Activated CD4-positive, alpha-beta T cell treated with anti-CD3 and anti-CD28 coated beads, Interleukin-2, amount 10 ng/mL, durations not matched to agents 7 days and 5 days (primary cell): ENCODE data around the gene IGFLR1. TPM values are rescaled to one million over a fixed set of nuclear protein-coding genes. Genes with fewer than 3 reads are reported as not detected.

Source experiments
- CTCF ChIA-PET: fragments of 350-600 bp; sonication (Branson Sonifier 250); formaldehyde crosslinking; loops from one replicate; lab custom pipeline; 2021; ENCODE audit warnings: antibody characterized with exemption; lab: Charles Lee
- POLR2A ChIA-PET: fragments of 350-600 bp; sonication (Branson Sonifier 250); formaldehyde crosslinking; loops from one replicate; lab custom pipeline; 2021; ENCODE audit warnings: antibody characterized with exemption; lab: Charles Lee
- DNase-seq: peaks from one replicate; pipeline ENCODE4 v3.0.0-alpha.2; 2020
- H3K27ac Mint-ChIP-seq: one replicate; pipeline ENCODE4 v1.8.0; 2021; ENCODE audit warnings: mild to moderate bottlenecking, moderate library complexity, mixed read lengths
- H3K27me3 Mint-ChIP-seq: one replicate; pipeline ENCODE4 v1.8.0; 2021; ENCODE audit warnings: mixed read lengths
- H3K36me3 Mint-ChIP-seq: one replicate; pipeline ENCODE4 v1.8.0; 2021; ENCODE audit warnings: low read depth, mixed read lengths
- H3K4me1 Mint-ChIP-seq: one replicate; pipeline ENCODE4 v1.8.0; 2021; ENCODE audit warnings: mixed read lengths
- H3K4me3 Mint-ChIP-seq: one replicate; pipeline ENCODE4 v1.8.0; 2021; ENCODE audit warnings: mild to moderate bottlenecking, moderate library complexity, mixed read lengths
- H3K9me3 Mint-ChIP-seq: one replicate; pipeline ENCODE4 v1.8.0; 2021; ENCODE audit warnings: mixed read lengths
- total RNA-seq, 2 experiments: library from RNA; stranded (reverse); gene quantifications; one replicate each; pipeline ENCODE4 v1.2.3, GENCODE V29; 2021

Gene IGFLR1
- total RNA-seq, 2 experiments from 2014 or later, result 53.7 to 54.6 TPM

DNA sequence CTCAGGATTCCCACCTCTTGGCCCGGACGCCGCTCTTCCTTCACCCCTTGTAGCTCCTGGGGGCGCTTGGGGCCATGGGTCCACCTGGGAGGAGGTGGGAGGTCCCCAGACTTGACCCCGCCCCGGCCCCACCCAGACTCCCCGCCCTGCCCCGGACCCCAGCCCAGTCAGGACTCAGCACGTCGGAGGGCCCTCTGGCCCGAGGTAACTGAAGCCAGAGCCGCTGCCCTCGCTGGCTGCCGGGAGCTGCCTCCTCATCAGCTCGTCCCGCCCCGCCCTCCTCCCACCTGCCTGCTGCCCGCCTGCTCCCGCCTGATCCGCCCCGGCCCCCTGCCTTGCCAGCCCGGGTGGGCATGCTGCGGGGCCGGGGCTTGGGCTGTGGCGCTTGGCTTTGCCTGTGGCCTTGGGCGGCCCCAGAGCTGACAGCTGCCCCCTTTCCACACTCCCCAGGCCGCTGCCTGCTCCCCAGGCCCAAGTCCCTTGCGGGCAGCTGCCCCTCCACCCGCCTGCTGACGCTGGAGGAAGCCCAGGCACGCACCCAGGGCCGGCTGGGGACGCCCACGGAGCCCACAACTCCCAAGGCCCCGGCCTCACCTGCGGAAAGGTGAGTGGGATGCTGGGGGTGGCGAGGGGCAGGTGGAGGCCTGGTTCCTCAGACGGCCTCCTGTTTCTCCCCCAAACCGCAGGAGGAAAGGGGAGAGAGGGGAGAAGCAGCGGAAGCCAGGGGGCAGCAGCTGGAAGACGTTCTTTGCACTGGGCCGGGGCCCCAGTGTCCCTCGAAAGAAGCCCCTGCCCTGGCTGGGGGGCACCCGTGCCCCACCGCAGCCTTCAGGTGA lies 42.5 kb upstream of the IGFLR1 start:
- Mint-ChIP-seq H3K27me3 (no peaks in the 10 kb centered on the region), H3K9me3 (no peaks in the 10 kb centered on the region), H3K36me3 (peaks cover 17% of the 10 kb centered on the region), H3K4me3 (no peak overlapping the region), H3K27ac (no peak overlapping the region), H3K4me1 (no peaks in the 10 kb centered on the region)
- POLR2A ChIA-PET, result no interaction called here
- CTCF ChIA-PET, result no interaction called here
- no peak for DNase-seq

DNA sequence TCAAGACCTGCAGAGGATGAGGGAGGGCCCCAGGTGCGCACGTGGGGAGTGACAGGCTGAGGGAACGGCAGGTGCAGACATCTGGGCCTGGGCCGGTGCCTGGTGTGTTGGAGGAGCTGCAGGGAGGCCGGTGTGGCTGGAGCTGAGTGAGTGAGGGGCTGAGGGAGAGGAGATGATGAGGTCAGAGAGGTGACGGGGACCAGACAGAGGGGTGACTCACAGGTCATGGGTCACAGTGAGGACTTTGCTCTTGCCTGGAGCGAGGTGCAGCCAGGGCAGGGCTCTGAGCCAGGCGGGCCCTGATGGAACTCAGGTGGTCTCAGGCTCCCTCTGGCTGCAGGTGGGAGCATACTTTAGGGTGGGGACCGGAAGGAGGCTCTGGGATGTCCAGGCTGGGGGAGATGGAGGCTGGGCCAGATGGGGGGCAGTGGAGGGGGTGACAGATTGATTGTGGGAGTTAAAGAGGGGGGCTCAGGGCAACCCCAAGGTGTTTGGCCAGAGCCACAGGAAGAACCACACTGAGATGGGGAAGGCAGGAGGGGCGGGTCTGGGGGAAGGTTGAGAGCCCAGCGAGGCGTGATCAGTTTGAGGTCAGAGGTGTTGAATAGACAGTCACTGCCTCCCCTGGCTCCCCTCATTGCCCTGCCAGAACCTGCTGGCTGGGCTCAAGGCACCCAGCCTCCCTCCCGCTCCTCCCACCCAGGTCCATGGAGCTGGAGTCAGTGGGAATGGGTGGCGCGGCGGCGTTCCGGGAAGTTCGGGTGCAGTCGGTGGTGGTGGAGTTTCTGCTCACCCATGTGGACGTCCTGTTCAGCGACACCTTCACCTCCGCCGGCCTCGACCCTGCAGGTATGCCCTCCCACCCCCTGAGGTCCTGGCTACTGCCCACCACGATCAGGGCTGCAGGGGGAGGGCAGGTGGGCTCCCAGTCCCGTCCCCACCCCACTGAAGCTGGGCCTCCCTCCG lies 41.5 kb upstream of the IGFLR1 start:
- H3K4me3 Mint-ChIP-seq, result no peak overlapping the region
- no peak for DNase-seq

DNA sequence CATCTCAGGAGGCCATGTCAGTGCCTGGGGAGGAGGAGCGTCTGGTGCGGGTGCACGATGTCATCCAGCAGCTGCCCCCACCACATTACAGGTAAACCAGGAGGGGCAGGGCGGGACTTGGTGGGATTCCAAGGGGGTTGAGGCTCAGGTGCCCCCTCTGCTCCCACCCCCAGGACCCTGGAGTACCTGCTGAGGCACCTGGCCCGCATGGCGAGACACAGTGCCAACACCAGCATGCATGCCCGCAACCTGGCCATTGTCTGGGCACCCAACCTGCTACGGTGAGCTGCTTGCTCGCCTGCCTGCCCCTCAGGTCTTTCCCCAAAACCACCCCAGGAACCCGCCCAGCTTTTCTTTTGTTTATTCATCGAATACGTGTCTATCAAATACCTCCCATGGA lies 40.3 kb upstream of the IGFLR1 start:
- H3K27me3 Mint-ChIP-seq, result no peaks in the 10 kb centered on the region
- H3K4me1 Mint-ChIP-seq, result peaks cover 7% of the 10 kb centered on the region
- peaks cover 28% of the 10 kb centered on the region for H3K36me3 Mint-ChIP-seq
- ChIA-PET CTCF (interaction anchor here (0.6 kb wide), 1 partner anchor 19 kb away, joined by 3 read pairs; no protein-coding TSS in a partner anchor), POLR2A (no interaction called here)
- H3K27ac Mint-ChIP-seq, result peak overlapping the region; percentile 54
- H3K4me3 Mint-ChIP-seq, result no peak overlapping the region
- no peak for DNase-seq
- H3K9me3 Mint-ChIP-seq, result no peaks in the 10 kb centered on the region

More for the DNA sequence above, 41.5 kb upstream of the IGFLR1 start:
- POLR2A ChIA-PET, result no interaction called here
- H3K27me3 Mint-ChIP-seq, result no peaks in the 10 kb centered on the region
- peaks cover 2% of the 10 kb centered on the region for H3K4me1 Mint-ChIP-seq
- CTCF ChIA-PET, result no interaction called here
- H3K27ac Mint-ChIP-seq, result no peak overlapping the region
- no peaks in the 10 kb centered on the region for H3K9me3 Mint-ChIP-seq
- peaks cover 23% of the 10 kb centered on the region for H3K36me3 Mint-ChIP-seq

DNA sequence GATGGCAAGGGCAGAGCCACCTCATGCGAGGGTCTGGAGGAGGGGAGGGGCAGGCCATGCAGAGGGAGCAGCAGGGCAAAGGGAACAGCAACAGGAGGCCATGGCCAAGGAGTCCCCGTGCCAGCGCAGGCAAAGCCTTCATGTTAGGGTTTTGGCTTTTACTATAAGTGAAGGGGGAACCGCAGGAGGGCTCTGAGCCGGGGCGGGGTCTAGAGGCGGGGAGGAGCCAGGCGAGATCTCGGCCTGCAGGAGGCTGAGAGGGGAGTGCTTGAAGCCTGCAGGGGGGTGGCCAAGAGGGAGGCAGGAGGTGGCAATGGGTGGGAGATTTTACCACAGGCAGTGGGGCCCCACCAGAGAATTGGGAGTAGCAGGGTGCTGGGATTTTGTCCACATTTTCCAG lies 39.4 kb upstream of the IGFLR1 start:
- no peaks in the 10 kb centered on the region for H3K27me3 Mint-ChIP-seq
- no peaks in the 10 kb centered on the region for H3K9me3 Mint-ChIP-seq
- DNase-seq, result no peak
- peaks cover 11% of the 10 kb centered on the region for H3K4me1 Mint-ChIP-seq
- peaks cover 28% of the 10 kb centered on the region for H3K36me3 Mint-ChIP-seq
- no peak overlapping the region for H3K27ac Mint-ChIP-seq
- ChIA-PET CTCF (no interaction called here), POLR2A (no interaction called here)
- no peak overlapping the region for H3K4me3 Mint-ChIP-seq

DNA sequence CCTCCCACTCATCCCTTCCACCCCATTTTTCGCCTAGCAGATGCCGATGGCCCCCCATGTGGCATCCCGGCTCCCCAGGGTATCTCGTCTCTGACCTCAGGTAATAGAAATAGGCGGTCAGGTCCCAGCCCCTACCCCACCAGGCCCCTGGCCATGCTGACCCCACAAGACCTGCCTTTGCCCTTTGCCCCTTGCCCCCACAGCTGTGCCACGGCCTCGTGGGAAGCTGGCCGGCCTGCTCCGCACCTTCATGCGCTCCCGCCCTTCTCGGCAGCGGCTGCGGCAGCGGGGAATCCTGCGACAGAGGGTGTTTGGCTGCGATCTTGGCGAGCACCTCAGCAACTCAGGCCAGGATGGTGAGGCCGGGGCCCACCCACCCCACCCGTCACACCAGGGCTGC lies 38.5 kb upstream of the IGFLR1 start:
- H3K4me1 Mint-ChIP-seq, result peaks cover 20% of the 10 kb centered on the region
- no peak overlapping the region for H3K27ac Mint-ChIP-seq
- ChIA-PET CTCF (interaction anchor here (0.6 kb wide), 1 partner anchor 46 kb away, joined by 3 read pairs; no protein-coding TSS in a partner anchor), POLR2A (no interaction called here)
- no peak for DNase-seq
- no peaks in the 10 kb centered on the region for H3K27me3 Mint-ChIP-seq
- peaks cover 28% of the 10 kb centered on the region for H3K36me3 Mint-ChIP-seq
- H3K9me3 Mint-ChIP-seq, result no peaks in the 10 kb centered on the region
- no peak overlapping the region for H3K4me3 Mint-ChIP-seq

DNA sequence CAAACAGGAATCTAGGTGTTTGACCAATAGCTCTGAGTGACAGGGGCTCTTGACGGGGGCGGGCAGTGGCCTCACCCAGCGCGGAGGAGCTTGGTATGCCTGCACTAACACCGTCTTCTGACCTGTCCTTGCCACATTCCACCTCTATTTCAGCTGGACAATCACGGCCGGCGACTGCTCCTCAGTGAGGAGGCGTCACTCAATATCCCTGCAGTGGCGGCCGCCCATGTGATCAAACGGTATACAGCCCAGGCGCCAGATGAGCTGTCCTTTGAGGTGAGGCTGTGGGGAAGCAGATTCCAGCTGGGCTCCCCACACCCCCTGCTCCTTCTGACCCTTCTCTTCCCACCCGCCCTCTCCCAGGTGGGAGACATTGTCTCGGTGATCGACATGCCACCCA lies 37.8 kb upstream of the IGFLR1 start:
- ChIA-PET POLR2A (no interaction called here), CTCF (interaction anchor here (0.6 to 1.0 kb wide), 3 partner anchors 9 to 47 kb away, joined by 3 to 5 read pairs (median 3); no protein-coding TSS in a partner anchor)
- Mint-ChIP-seq H3K36me3 (peaks cover 28% of the 10 kb centered on the region), H3K4me1 (peaks cover 21% of the 10 kb centered on the region), H3K9me3 (no peaks in the 10 kb centered on the region), H3K27me3 (no peaks in the 10 kb centered on the region), H3K27ac (no peak overlapping the region), H3K4me3 (no peak overlapping the region)
- no peak for DNase-seq

DNA sequence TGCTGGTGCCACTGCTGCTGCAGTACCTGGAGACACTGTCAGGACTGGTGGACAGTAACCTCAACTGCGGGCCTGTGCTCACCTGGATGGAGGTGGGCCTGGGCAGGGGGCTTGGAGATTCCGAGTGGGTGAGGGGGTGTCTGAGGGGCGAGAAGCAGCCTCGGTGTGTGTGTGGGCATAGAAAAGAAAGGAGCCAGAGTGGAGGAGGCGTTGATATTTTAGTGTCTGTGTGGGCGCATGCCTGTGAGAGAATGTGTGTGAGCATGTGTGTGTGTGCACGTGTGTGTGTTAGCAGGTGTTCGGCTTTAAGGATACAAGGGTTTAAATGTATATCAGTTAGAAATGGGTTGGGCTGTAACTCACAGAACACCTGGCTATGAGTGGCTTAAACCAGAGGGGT lies 36.8 kb upstream of the IGFLR1 start:
- ChIA-PET CTCF (no interaction called here), POLR2A (no interaction called here)
- Mint-ChIP-seq H3K27ac (no peak overlapping the region), H3K4me1 (peaks cover 31% of the 10 kb centered on the region), H3K4me3 (no peak overlapping the region), H3K9me3 (no peaks in the 10 kb centered on the region), H3K36me3 (peaks cover 28% of the 10 kb centered on the region), H3K27me3 (no peaks in the 10 kb centered on the region)
- no peak for DNase-seq

DNA sequence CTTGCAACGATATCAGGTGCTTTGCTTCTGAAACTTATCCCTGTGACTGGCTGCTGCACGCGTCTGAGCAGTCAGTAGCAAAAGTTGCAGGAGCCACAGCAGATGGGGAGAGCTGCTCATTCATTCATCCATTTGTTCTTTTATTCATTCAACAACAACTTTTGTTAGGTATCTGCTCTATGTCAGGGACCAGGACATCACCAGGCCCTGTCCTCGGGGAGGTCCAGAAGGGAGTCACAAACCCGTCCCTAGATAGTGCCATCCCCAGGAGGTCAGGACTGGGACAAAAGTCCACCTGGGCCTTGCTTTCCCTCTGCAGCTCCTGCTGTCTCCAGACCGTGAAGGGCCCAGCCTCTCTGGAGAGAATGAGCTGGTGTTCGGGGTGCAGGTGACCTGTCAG lies 35.7 kb upstream of the IGFLR1 start:
- peaks cover 28% of the 10 kb centered on the region for H3K36me3 Mint-ChIP-seq
- H3K27ac Mint-ChIP-seq, result no peak overlapping the region
- H3K9me3 Mint-ChIP-seq, result no peaks in the 10 kb centered on the region
- DNase-seq, result no peak
- H3K4me3 Mint-ChIP-seq, result no peak overlapping the region
- peaks cover 31% of the 10 kb centered on the region for H3K4me1 Mint-ChIP-seq
- POLR2A ChIA-PET, result no interaction called here
- CTCF ChIA-PET, result interaction anchor here (1.1 to 1.5 kb wide), 2 partner anchors 15 to 30 kb away, joined by 3 to 4 read pairs; partner anchors contain the start of gene LIN37
- no peaks in the 10 kb centered on the region for H3K27me3 Mint-ChIP-seq

DNA sequence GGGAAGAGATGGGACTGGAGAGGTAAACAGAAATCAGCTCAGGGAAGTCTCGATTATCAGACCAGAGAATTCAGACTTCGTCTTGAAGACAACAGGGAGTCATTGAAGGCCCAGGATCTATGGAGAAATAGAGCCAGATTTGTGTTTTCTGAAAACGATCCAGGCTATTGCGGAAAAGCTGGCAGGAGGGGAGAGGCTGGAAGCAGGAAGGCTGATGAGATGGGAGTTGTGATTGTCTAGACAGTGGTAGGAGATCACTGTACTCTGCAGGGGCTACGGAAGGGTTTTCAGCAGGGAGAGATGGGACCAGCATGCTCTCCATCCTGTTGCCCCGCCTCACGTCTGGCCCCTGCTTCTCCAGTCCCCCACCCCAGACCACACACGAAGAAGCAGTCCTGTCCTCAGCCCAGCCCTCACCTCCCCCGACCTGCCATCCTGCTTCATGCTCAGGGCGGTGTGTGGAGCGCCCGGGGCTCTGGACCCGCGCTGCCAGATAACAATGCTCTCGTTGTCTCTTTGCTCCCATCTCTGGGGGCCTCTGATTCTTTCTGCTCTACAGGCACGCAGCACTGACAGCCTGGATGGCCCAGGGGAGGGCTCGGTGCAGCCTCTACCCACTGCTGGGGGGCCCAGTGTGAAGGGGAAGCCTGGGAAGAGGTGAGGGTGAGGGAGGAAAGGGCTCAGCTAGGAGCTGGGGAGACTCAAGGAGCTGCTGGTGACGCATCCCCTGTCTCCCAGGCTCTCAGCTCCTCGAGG lies 35.0 kb upstream of the IGFLR1 start:
- Mint-ChIP-seq H3K27ac (no peak overlapping the region), H3K36me3 (peaks cover 24% of the 10 kb centered on the region), H3K9me3 (no peaks in the 10 kb centered on the region), H3K4me1 (peaks cover 31% of the 10 kb centered on the region), H3K4me3 (peak overlapping the region; percentile 82), H3K27me3 (no peaks in the 10 kb centered on the region)
- no peak for DNase-seq
- CTCF ChIA-PET, result interaction anchor here (1.1 to 1.5 kb wide), 3 partner anchors 15 to 33 kb away, joined by 3 to 4 read pairs (median 3); partner anchors contain the start of gene LIN37
- POLR2A ChIA-PET, result no interaction called here

DNA sequence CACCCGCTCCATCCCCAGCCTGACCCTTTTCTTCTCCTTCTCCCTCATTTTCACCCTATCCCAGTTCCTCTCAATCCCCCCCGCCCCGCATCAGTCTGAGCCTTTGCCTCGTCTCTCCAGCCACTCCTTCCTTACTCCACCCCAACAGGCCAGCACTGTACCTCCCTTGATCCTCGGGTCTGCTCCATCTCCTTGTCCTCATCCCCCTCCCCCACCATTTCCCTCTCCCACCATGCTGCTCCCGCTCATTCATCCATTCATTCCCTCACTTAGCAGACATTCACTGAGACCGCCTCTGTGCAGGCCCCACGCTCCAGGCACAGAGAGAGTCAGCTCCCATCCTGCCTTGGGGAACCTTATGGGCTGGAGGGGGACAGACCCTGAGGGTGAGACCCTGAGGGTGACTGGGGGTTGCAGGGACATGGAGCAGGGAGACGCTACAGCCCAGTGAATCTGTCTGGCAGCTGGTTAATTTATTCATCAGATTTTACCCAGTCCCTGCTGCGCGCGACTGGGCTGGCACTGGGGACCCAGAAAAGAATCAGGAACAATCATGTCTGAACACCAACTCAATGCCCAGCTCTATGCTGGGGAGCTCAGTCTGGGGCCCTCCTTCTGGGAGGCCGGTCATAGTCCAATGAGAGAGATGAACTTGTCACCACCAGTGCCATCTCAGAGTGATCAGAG lies 34.0 kb upstream of the IGFLR1 start:
- H3K27ac Mint-ChIP-seq, result peak overlapping the region; percentile 80
- peak overlapping the region; percentile 82 for H3K4me3 Mint-ChIP-seq
- H3K27me3 Mint-ChIP-seq, result no peaks in the 10 kb centered on the region
- H3K9me3 Mint-ChIP-seq, result no peaks in the 10 kb centered on the region
- no peak for DNase-seq
- POLR2A ChIA-PET, result no interaction called here
- peaks cover 31% of the 10 kb centered on the region for H3K4me1 Mint-ChIP-seq
- CTCF ChIA-PET, result interaction anchor here (1.1 to 1.5 kb wide), 2 partner anchors 28 to 32 kb away, joined by 3 to 4 read pairs; partner anchors contain the start of gene LIN37
- H3K36me3 Mint-ChIP-seq, result peaks cover 17% of the 10 kb centered on the region

DNA sequence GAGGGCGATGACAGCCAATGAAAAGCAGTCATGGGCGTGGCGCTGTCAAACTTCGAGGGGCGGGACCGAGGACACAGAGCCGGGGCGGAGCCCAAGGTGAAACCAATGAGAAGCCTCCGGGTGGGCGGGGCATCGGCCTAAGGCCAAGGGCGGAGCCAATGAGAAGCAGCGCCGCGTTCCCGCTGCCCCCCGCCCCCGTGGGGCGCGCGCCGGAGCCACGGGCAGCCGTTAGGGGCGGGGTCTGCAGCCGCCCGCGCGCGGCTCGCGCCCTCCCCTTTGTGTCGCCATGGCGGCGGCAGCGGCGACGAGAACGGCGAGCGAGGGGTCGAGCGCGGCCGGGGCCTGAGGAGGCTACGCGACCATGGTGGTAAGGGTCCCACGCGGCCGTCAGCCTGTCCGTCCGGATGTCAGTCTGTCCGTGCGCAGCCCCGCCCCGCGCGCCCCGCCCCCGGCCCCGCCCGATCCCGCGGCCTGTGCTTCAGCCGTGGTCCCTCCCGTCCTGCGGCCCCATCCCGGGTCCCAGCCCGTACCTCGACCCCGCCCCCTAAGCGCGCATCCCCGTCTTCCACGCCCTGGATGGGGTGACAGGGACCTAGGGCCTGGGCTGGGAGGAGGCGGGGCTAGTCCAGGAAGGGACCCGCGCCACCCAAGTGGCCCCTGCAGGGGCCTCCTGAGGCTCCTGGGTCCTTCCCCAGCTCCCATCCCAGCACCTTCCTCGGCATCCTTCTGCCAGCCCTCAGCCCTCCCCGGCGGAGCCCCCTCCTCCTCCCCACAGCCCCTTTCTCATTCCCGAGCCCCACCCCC lies 33.2 kb upstream of the IGFLR1 start, which contains the start of gene ARHGAP33:
Gene ARHGAP33 (plus strand): TSS at position 267 of the 804 bp plus-strand sequence. CDS start 95 bp downstream, at position 362.
- DNase-seq, result peak; percentile 100
- H3K4me3 Mint-ChIP-seq, result peak within 1 kb of the TSS; percentile 82
- ChIA-PET CTCF (interaction anchor here (1.1 kb wide), 1 partner anchor 31 kb away, joined by 3 read pairs; no protein-coding TSS in a partner anchor), POLR2A (no interaction called here)
- H3K27me3 Mint-ChIP-seq, result no peaks in the 10 kb centered on the region
- H3K36me3 Mint-ChIP-seq, result peaks cover 15% of the 10 kb centered on the region
- peaks cover 32% of the 10 kb centered on the region for H3K4me1 Mint-ChIP-seq
- H3K9me3 Mint-ChIP-seq, result no peaks in the 10 kb centered on the region
- H3K27ac Mint-ChIP-seq, result peak within 1 kb of the TSS; percentile 80
